GM23338 (cell line): ENCODE data around the gene CDIPT.

Experiments used
- CREB1 ChIP-seq: fragments of 250-450 bp; sonication (Bioruptor Pico); IDR thresholded peaks from 2 replicates; pipeline ENCODE4 v1.5.0; 2020; ENCODE audit warnings: low read depth, mild to moderate bottlenecking, moderate library complexity
- CTCF ChIP-seq, 2 experiments: fragments of 200-600 bp in 1 of 2; sonication (generic) in 1 of 2; conservative IDR thresholded peaks; 2 replicates each; pipeline versions ENCODE4 v1.5.1 to v1.6.1; 2016 to 2017; ENCODE audit warnings: antibody characterized with exemption in 2 of 2, low read depth in 2 of 2, mild to moderate bottlenecking in 2 of 2, moderate library complexity in 1 of 2
- ETS1 ChIP-seq: IDR thresholded peaks from 2 replicates; pipeline ENCODE4 v1.6.1; 2016; ENCODE audit warnings: antibody characterized with exemption
- EZH2 ChIP-seq: fragments of 200-600 bp; sonication (generic); IDR thresholded peaks from one replicate; pipeline ENCODE4 v1.8.0; 2017; ENCODE audit warnings: antibody characterized with exemption, mild to moderate bottlenecking, low read depth; ENCODE audit not compliant: unreplicated experiment
- EZH2phosphoT487 ChIP-seq: fragments of 200-600 bp; sonication (generic); IDR thresholded peaks from one replicate; pipeline ENCODE4 v1.8.1; 2018; ENCODE audit warnings: antibody characterized with exemption; ENCODE audit not compliant: unreplicated experiment
- JUNB ChIP-seq: IDR thresholded peaks from one replicate; pipeline ENCODE4 v1.6.1; 2016; ENCODE audit warnings: antibody characterized with exemption; ENCODE audit not compliant: unreplicated experiment
- NANOG ChIP-seq: IDR thresholded peaks from 2 replicates; pipeline ENCODE4 v1.6.1; 2016; ENCODE audit warnings: antibody characterized with exemption, borderline replicate concordance
- POLR2AphosphoS5 ChIP-seq: IDR thresholded peaks from 2 replicates; pipeline ENCODE4 v1.6.1; 2016; ENCODE audit warnings: antibody characterized with exemption, low read depth
- STAT1 ChIP-seq: IDR thresholded peaks from one replicate; pipeline ENCODE4 v1.6.1; 2016; ENCODE audit warnings: antibody characterized with exemption; ENCODE audit not compliant: unreplicated experiment
- TF ChIP-seq, protein P1 (sequence below): IDR thresholded peaks from one replicate; pipeline ENCODE4 v1.6.1; 2018; ENCODE audit warnings: antibody characterized with exemption; ENCODE audit not compliant: unreplicated experiment
- TF ChIP-seq, protein P2 (sequence below): fragments of 250-450 bp; sonication (Bioruptor Pico); IDR thresholded peaks from 2 replicates; pipeline ENCODE4 v1.5.0; 2020; ENCODE audit warnings: mild to moderate bottlenecking, moderate library complexity

DNA sequence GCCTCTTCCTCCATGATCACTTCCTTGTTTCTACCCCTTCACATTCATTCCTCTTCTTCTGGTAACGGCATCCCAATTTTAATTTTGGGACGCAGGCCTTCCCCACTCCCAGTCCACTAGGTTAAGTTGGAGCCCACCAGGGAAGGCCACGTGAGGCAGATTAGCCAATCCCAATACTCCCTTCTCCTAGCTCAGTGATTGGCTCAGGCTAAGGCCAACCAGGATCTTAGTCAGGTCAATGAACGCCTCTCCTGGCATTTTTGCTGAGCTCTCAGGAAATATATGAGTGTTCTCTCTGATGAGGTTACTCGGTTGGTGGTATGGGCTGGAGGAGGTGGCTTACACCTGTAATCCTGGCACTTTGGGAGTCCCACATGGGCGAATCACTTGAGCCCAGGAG lies 21.0 kb upstream of the CDIPT start:
- TF ChIP-seq CTCF (conservative IDR thresholded peaks at IDR 0.05; ENCODE audit: low read depth in 2 of 2) (no peak), EZH2phosphoT487 (no peak), EZH2 (no peak), POLR2AphosphoS5 (no peak), STAT1 (no peak), ETS1 (no peak), CREB1 (CRISPR knock-in tag) (no peak), NANOG (no peak), JUNB (no peak)
- TF ChIP-seq, protein P1, sequence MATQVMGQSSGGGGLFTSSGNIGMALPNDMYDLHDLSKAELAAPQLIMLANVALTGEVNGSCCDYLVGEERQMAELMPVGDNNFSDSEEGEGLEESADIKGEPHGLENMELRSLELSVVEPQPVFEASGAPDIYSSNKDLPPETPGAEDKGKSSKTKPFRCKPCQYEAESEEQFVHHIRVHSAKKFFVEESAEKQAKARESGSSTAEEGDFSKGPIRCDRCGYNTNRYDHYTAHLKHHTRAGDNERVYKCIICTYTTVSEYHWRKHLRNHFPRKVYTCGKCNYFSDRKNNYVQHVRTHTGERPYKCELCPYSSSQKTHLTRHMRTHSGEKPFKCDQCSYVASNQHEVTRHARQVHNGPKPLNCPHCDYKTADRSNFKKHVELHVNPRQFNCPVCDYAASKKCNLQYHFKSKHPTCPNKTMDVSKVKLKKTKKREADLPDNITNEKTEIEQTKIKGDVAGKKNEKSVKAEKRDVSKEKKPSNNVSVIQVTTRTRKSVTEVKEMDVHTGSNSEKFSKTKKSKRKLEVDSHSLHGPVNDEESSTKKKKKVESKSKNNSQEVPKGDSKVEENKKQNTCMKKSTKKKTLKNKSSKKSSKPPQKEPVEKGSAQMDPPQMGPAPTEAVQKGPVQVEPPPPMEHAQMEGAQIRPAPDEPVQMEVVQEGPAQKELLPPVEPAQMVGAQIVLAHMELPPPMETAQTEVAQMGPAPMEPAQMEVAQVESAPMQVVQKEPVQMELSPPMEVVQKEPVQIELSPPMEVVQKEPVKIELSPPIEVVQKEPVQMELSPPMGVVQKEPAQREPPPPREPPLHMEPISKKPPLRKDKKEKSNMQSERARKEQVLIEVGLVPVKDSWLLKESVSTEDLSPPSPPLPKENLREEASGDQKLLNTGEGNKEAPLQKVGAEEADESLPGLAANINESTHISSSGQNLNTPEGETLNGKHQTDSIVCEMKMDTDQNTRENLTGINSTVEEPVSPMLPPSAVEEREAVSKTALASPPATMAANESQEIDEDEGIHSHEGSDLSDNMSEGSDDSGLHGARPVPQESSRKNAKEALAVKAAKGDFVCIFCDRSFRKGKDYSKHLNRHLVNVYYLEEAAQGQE = no peak
- TF ChIP-seq, protein P2, sequence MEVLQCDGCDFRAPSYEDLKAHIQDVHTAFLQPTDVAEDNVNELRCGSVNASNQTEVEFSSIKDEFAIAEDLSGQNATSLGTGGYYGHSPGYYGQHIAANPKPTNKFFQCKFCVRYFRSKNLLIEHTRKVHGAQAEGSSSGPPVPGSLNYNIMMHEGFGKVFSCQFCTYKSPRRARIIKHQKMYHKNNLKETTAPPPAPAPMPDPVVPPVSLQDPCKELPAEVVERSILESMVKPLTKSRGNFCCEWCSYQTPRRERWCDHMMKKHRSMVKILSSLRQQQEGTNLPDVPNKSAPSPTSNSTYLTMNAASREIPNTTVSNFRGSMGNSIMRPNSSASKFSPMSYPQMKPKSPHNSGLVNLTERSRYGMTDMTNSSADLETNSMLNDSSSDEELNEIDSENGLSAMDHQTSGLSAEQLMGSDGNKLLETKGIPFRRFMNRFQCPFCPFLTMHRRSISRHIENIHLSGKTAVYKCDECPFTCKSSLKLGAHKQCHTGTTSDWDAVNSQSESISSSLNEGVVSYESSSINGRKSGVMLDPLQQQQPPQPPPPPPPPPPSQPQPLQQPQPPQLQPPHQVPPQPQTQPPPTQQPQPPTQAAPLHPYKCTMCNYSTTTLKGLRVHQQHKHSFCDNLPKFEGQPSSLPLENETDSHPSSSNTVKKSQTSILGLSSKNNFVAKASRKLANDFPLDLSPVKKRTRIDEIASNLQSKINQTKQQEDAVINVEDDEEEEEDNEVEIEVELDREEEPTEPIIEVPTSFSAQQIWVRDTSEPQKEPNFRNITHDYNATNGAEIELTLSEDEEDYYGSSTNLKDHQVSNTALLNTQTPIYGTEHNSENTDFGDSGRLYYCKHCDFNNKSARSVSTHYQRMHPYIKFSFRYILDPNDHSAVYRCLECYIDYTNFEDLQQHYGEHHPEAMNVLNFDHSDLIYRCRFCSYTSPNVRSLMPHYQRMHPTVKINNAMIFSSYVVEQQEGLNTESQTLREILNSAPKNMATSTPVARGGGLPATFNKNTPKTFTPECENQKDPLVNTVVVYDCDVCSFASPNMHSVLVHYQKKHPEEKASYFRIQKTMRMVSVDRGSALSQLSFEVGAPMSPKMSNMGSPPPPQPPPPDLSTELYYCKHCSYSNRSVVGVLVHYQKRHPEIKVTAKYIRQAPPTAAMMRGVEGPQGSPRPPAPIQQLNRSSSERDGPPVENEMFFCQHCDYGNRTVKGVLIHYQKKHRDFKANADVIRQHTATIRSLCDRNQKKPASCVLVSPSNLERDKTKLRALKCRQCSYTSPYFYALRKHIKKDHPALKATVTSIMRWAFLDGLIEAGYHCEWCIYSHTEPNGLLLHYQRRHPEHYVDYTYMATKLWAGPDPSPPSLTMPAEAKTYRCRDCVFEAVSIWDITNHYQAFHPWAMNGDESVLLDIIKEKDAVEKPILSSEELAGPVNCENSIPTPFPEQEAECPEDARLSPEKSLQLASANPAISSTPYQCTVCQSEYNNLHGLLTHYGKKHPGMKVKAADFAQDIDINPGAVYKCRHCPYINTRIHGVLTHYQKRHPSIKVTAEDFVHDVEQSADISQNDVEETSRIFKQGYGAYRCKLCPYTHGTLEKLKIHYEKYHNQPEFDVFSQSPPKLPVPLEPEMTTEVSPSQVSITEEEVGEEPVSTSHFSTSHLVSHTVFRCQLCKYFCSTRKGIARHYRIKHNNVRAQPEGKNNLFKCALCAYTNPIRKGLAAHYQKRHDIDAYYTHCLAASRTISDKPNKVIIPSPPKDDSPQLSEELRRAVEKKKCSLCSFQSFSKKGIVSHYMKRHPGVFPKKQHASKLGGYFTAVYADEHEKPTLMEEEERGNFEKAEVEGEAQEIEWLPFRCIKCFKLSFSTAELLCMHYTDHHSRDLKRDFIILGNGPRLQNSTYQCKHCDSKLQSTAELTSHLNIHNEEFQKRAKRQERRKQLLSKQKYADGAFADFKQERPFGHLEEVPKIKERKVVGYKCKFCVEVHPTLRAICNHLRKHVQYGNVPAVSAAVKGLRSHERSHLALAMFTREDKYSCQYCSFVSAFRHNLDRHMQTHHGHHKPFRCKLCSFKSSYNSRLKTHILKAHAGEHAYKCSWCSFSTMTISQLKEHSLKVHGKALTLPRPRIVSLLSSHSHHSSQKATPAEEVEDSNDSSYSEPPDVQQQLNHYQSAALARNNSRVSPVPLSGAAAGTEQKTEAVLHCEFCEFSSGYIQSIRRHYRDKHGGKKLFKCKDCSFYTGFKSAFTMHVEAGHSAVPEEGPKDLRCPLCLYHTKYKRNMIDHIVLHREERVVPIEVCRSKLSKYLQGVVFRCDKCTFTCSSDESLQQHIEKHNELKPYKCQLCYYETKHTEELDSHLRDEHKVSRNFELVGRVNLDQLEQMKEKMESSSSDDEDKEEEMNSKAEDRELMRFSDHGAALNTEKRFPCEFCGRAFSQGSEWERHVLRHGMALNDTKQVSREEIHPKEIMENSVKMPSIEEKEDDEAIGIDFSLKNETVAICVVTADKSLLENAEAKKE (CRISPR knock-in tag) = no peak
